Ishikawa (cell line): ENCODE results near the gene TAP1.
A peak's percentile ranks its signal among the peaks of the same experiment; 100 is the strongest.

Source experiments
- CEBPB ChIP-seq: IDR thresholded peaks from 2 replicates; pipeline ENCODE4 v1.6.1; 2012
- CREB1 ChIP-seq: IDR thresholded peaks from 2 replicates; pipeline ENCODE4 v1.6.1; 2012; ENCODE audit warnings: low read depth
- EGR1 ChIP-seq: IDR thresholded peaks from 2 replicates; pipeline ENCODE4 v1.6.1; 2012
- EP300 ChIP-seq: IDR thresholded peaks from 2 replicates; pipeline ENCODE4 v1.6.1; 2012; ENCODE audit warnings: borderline replicate concordance
- FOXM1 ChIP-seq: IDR thresholded peaks from 2 replicates; pipeline ENCODE4 v1.6.1; 2012; ENCODE audit warnings: low read depth, borderline replicate concordance
- RAD21 ChIP-seq: IDR thresholded peaks from 2 replicates; pipeline ENCODE4 v1.6.1; 2012; ENCODE audit warnings: low read depth
- TAF1 ChIP-seq: IDR thresholded peaks from 2 replicates; pipeline ENCODE4 v1.6.1; 2012; ENCODE audit warnings: low read depth, mild to moderate bottlenecking
- TF ChIP-seq, protein P1 (sequence below): IDR thresholded peaks from 2 replicates; pipeline ENCODE4 v1.6.1; 2012

DNA sequence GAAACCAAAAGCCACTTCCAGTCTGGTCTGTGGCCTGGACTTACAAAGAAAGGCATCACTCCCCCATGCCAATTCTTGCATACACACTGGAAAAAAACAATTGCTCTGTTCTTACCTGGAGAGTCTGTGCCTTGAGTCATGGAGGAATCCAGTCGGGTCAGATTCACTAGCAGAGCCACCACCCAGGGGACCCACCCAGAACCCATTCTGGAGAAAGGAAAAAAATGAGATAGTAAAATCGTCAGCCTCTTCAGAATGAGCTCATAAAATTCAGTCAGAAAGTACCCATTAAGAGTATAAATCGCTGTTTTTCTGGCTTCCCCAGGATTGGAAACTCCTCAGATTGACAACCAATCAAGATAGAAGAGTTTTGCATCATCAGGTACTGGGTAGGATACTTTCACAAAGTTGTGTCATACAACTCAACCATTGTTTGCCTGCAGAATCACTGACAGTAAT, 36.7 kb downstream of the TAP1 start, which contains the start of gene HLA-DOB:
- TF ChIP-seq, protein P1, sequence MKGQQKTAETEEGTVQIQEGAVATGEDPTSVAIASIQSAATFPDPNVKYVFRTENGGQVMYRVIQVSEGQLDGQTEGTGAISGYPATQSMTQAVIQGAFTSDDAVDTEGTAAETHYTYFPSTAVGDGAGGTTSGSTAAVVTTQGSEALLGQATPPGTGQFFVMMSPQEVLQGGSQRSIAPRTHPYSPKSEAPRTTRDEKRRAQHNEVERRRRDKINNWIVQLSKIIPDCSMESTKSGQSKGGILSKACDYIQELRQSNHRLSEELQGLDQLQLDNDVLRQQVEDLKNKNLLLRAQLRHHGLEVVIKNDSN: no peak
- 0 out of 2 replicates have a peak, but pooled peaks have one; percentile 12 for TF ChIP-seq CREB1
- TF ChIP-seq EGR1: no peak
- no peak for TF ChIP-seq FOXM1
- TF ChIP-seq EP300: no peak
- TF ChIP-seq CEBPB: no peak
- TF ChIP-seq RAD21: no peak
- TF ChIP-seq TAF1: no peak
